C4-2B (cell line): Measurements from ENCODE around the gene PGS1.

Experiments used
- H3K27ac ChIP-seq: fragments of 450-650 bp; 2 replicates; pipeline ENCODE4 v1.5.1; 2017
- ZFX ChIP-seq: fragments of 450-650 bp; IDR thresholded peaks from 2 replicates; pipeline ENCODE4 v1.6.1; 2017
- TF ChIP-seq, protein P1 (sequence below): fragments of 450-650 bp; conservative IDR thresholded peaks from 2 replicates; pipeline ENCODE4 v1.5.1; 2017; ENCODE audit warnings: mild to moderate bottlenecking

Gene PGS1

DNA sequence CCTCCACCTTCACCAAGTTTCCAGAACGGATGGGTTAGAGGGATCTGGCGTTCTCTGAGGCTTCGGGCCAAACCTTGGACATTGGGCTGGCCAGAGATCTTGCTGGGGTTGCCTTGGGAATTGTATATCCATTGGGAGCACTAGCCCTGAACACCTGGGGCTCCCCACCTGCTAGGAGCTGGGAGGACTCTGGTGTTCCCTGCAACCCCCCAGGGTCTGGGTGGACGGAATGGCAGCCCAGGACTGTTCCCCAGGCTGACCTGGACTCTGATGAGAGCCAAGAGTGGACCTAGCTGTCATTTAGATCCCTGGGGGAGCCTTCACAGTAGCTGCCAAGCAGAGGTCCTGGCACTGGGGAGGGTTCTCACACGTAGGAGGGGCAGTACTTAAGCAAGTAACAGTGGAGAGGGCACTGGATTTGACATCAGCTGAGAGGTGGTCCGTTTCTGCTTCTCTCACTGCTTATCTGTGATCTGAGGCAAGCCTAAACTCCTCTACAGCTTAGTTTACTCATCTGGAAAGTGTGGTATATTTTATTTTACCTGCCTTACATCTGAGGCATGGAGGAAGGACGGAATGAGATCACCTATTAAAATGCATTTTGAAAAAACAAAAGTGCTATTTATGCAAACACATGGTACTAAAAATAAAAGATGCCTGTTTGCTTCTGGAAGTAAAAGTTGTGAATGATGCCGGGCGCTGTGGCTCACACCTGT is 30.2 kb upstream of the PGS1 start:
- no peak for TF ChIP-seq ZFX
- no peak overlapping the region for H3K27ac ChIP-seq

DNA sequence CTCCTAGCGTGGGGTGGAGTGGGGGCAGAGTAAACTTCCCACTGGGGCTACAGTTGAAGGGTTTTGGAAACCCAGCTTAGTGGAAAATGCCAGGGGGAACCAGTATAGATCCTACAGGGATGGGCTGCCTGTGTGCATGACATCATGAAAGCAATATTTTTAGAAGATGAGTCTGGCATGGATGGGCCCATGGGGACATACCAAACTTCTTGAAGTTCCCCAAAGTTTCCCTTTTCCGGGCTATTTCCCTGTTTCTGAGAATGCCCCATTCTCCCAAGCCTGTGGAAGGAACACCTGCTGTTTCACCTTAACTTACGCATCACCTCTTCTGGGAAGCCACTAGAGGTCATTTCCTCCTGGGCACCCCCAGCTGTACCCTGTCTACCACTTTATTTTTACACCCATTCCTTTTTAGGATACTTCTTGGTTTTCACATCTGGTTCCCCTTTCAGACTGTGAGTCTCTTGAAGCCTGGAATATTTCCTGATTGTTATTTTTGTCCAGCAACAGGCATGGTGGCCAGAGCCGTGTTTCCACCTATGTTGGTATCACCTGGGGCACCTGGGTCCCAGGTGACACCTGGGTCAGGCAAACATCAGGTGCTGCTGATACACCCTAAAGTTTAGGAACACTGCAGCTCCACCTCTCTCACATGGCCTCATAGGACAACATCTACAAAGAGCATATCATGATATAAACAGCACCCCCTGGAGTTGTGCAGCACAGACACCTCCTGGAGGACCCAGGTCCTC is 28.4 kb upstream of the PGS1 start:
- no peak overlapping the region for H3K27ac ChIP-seq
- TF ChIP-seq, protein P1, sequence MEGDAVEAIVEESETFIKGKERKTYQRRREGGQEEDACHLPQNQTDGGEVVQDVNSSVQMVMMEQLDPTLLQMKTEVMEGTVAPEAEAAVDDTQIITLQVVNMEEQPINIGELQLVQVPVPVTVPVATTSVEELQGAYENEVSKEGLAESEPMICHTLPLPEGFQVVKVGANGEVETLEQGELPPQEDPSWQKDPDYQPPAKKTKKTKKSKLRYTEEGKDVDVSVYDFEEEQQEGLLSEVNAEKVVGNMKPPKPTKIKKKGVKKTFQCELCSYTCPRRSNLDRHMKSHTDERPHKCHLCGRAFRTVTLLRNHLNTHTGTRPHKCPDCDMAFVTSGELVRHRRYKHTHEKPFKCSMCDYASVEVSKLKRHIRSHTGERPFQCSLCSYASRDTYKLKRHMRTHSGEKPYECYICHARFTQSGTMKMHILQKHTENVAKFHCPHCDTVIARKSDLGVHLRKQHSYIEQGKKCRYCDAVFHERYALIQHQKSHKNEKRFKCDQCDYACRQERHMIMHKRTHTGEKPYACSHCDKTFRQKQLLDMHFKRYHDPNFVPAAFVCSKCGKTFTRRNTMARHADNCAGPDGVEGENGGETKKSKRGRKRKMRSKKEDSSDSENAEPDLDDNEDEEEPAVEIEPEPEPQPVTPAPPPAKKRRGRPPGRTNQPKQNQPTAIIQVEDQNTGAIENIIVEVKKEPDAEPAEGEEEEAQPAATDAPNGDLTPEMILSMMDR: no peak; the same call in 1 of the 2 replicates
- TF ChIP-seq ZFX: no peak

DNA sequence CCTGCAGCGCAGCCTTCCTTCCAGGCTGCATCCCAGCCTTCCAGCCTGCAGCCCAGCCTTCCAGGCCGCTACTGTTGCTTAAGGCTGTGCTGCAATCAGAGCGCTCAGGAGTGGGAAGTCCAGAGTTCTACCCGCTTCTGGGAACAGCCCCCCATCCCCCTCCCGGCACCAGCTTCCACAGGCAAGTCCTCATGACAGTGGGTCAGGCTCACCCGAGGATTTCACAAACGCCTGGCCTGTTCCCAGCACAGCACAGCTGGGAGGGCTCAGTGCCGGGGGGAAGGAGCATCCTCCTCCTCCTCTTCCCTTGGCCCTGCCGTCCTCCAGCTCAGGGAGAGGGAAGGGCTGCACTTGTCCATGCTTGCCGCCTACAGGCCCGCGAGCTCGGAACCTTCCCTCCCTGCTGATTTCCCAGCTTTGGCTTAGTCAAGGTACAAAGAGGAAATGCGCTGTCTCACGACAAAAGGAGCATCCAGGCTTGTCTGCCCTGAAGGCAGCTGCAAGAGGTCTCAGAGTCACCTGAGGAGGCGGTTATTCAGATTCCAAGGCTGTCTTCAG is 26.9 kb upstream of the PGS1 start:
- H3K27ac ChIP-seq: no peak overlapping the region

DNA sequence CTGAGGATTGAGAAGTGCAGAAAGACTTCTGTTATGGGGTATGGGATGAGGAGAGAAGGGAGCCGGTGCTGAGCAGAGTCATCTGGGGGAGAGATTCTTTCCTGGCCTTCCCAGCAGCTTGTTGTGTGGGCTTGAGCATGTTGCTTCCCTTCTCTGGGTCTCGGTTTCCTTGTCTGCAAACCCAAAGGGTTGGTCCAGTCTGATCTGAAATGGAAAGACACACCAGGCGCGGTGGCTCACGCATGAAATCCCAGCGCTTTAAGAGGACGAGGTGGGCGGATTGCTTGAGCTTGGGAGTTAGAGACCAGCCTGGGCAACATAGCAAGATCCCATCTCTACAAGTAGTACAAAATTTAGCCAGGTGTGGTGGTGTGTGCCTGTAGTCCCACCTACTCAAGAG is 24.6 kb upstream of the PGS1 start:
- no peak for TF ChIP-seq ZFX
- TF ChIP-seq, protein P1: no peak
- peak overlapping the region; percentile 43; the same call in 1 of the 2 replicates for H3K27ac ChIP-seq

More for the DNA sequence above, 26.9 kb upstream of the PGS1 start:
- TF ChIP-seq, protein P1: no peak
- no peak for TF ChIP-seq ZFX

DNA sequence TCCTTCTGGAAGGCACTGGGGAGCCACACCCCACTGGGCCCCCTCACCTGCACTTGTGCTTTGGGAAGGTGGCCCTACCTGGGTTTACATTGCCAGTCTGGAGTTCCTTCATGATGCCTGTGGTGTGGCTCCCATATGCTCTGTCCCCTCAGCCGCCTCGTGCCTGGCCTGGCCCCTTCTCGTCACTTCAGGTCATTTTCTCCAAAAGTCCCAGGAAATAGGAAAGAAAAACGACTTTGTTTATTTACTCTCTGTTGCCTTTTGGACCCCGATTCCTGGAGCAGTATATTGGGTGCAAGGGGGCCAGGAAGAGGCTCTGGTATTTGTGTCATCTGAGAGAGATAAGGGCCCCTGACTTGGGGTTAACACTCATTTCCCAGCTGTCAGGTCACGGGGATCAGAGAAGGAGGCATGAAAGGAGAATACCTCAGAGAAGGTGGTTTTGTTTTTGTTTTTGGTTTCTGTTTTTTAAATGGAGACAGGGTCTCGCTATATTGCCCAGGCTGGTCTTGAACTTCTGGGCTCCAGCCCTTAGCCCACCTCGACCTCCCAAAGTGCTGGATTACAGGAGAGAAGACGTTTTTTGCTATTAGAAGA is 23.3 kb upstream of the PGS1 start:
- TF ChIP-seq, protein P1: no peak
- TF ChIP-seq ZFX: no peak
- H3K27ac ChIP-seq: no peak overlapping the region

DNA sequence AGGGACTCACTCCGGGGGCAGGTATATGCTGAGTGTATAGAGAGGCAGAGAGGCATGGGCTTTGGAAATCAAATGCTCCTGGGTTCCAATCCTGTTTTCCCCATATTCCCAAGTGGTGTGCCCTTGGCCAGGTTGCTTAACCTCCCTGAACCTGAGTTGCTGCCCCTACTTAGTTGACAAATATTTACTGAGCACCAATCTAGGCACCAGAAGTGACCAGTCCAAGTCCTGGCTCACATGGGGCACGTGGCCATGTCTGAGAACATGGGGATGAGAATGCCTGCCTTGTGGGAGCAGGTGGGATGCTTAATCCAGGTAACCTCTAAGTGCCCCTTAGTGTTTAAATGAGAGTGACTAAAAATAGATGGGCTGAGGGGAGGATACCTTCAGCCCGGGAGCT is 22.7 kb upstream of the PGS1 start:
- H3K27ac ChIP-seq: no peak overlapping the region
- TF ChIP-seq, protein P1: no peak
- no peak for TF ChIP-seq ZFX

DNA sequence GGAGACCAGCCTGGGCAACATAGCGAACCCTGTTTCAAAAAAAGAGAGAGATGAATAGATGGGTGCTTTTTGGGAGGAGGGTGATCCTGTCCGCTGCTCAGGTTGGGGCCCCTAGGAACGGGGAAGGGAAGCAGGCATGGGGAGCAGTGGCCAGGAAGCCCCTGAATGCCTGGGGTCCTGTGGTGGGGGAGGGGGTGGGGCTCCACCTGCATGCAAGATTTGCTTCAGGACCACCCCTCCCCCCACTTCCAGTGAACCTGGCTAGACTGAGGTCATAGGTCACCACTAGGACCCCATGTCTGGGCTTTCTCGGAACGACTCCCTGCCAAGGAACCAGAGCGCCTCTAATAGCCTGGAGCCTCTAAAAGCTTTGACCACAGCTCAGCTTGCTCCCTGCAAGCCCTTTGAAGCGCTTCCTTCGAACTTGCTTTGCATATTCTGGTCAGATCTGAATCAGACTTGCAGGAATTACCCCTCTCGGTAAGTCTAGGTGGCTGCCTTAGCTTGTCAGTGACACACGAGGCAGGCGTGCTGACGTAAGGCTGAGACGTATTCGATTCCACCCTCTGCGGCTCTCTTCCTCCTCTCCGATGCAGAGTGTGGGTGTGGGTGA is 22.2 kb upstream of the PGS1 start:
- no peak for TF ChIP-seq ZFX
- TF ChIP-seq, protein P1: no peak
- no peak overlapping the region for H3K27ac ChIP-seq
